Activated CD4-positive, alpha-beta memory T cell treated with anti-CD3 and anti-CD28 coated beads, Interleukin-2, amount 10 ng/mL, durations not matched to agents 7 days and 5 days (primary cell): ENCODE measurements around the gene SLC17A4. TPM values are rescaled to one million over a fixed set of nuclear protein-coding genes. Genes with fewer than 3 reads are reported as not detected.

Experiments used
- CTCF ChIA-PET: fragments of 350-600 bp; sonication (Branson Sonifier 250); formaldehyde crosslinking; loops from one replicate; lab custom pipeline; 2021; ENCODE audit warnings: antibody characterized with exemption, inconsistent platforms; lab: Charles Lee
- POLR2A ChIA-PET: fragments of 350-600 bp; sonication (Branson Sonifier 250); formaldehyde crosslinking; loops from one replicate; lab custom pipeline; 2021; ENCODE audit warnings: antibody characterized with exemption; lab: Charles Lee
- DNase-seq: peaks from one replicate; pipeline ENCODE4 v3.0.0-alpha.2; 2020
- H3K27ac Mint-ChIP-seq: one replicate; pipeline ENCODE4 v1.8.0; 2021; ENCODE audit warnings: mild to moderate bottlenecking, mixed read lengths
- H3K27me3 Mint-ChIP-seq: one replicate; pipeline ENCODE4 v1.8.0; 2021; ENCODE audit warnings: mixed read lengths
- H3K36me3 Mint-ChIP-seq: one replicate; pipeline ENCODE4 v1.8.0; 2021; ENCODE audit warnings: low read depth, mixed read lengths
- H3K4me1 Mint-ChIP-seq: one replicate; pipeline ENCODE4 v1.8.0; 2021; ENCODE audit warnings: mixed read lengths
- H3K4me3 Mint-ChIP-seq: one replicate; pipeline ENCODE4 v1.8.0; 2021; ENCODE audit warnings: mild to moderate bottlenecking, mixed read lengths
- H3K9me3 Mint-ChIP-seq: one replicate; pipeline ENCODE4 v1.8.0; 2021; ENCODE audit warnings: mixed read lengths
- total RNA-seq, 2 experiments: library from RNA; stranded (reverse); gene quantifications; one replicate each; pipeline ENCODE4 v1.2.3, GENCODE V29; 2021

SLC17A4 gene, protein sequence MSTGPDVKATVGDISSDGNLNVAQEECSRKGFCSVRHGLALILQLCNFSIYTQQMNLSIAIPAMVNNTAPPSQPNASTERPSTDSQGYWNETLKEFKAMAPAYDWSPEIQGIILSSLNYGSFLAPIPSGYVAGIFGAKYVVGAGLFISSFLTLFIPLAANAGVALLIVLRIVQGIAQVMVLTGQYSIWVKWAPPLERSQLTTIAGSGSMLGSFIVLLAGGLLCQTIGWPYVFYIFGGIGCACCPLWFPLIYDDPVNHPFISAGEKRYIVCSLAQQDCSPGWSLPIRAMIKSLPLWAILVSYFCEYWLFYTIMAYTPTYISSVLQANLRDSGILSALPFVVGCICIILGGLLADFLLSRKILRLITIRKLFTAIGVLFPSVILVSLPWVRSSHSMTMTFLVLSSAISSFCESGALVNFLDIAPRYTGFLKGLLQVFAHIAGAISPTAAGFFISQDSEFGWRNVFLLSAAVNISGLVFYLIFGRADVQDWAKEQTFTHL
- not detected for total RNA-seq

DNA sequence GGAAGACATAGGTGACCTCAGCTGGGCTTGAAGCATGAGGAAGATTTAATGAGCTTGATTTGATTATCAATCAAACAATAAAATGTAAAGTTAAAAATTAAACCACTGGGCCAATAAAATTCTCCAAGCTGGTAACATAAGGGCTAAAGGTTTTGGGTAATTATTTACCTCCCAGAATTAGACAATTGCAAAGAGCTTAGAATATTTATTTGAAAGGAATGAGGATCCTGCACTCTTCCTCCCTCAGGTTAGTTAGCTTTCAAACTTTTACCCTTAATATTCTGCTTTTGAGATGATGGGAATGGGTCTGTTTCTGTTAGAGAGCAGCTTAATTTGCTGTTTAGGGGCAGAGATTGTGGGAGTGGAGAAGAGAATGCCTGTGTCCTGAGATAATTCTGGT, at the start of gene SLC17A4:
SLC17A4 (plus strand) TSS at position 208 of the 400 bp plus-strand sequence. CDS start 7,221 bp downstream, outside the sequence.
- Mint-ChIP-seq H3K36me3 (no peaks in the 10 kb centered on the region), H3K4me1 (no peaks in the 10 kb centered on the region), H3K9me3 (no peaks in the 10 kb centered on the region), H3K27me3 (peaks cover 35% of the 10 kb centered on the region), H3K27ac (no peak within 1 kb of the TSS), H3K4me3 (no peak within 1 kb of the TSS)
- POLR2A ChIA-PET, result no interaction called here
- CTCF ChIA-PET, result no interaction called here
- DNase-seq, result no peak

- Mint-ChIP-seq H3K4me3 (no peak overlapping the region), H3K27me3 (peaks cover 15% of the 10 kb centered on the region), H3K9me3 (no peaks in the 10 kb centered on the region), H3K36me3 (no peaks in the 10 kb centered on the region), H3K4me1 (no peaks in the 10 kb centered on the region), H3K27ac (no peak overlapping the region)
- CTCF ChIA-PET, result interaction anchor here (1.4 to 1.5 kb wide), 3 partner anchors 9 to 13 kb away, joined by 4 to 7 read pairs (median 5); no protein-coding TSS in a partner anchor
- POLR2A ChIA-PET, result no interaction called here
- no peak for DNase-seq
These were observed 48.1 kb upstream of the SLC17A4 start for GRCh38 chr6:25706314-25707014.

DNA sequence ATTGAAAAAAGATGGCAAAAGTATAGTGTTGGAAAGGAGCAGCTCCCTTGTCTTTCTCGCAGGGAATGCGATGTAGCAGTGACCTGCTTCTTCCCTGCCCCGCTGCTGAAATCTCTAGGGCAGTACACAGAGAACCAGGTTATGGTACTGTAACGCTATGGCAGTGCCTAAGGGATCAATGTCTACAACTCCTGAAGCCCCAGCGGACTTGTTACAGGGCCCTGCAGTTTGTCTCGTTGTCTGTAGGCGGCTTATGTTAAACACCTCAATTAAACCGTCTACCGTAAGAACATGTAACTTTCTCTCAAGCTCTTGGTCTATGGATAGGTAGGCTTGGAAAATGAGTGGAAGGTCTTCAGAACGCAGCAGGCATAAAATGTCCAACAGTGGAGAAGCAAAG, 44.8 kb upstream of the SLC17A4 start:
- H3K9me3 Mint-ChIP-seq, result no peaks in the 10 kb centered on the region
- no peak overlapping the region for H3K4me3 Mint-ChIP-seq
- H3K27me3 Mint-ChIP-seq, result peaks cover 9% of the 10 kb centered on the region
- DNase-seq, result no peak
- POLR2A ChIA-PET, result no interaction called here
- no peaks in the 10 kb centered on the region for H3K36me3 Mint-ChIP-seq
- no peak overlapping the region for H3K27ac Mint-ChIP-seq
- CTCF ChIA-PET, result interaction anchor here (0.7 to 1.7 kb wide), 3 partner anchors 10 to 486 kb away, joined by 3 to 7 read pairs (median 4); no protein-coding TSS in a partner anchor
- H3K4me1 Mint-ChIP-seq, result no peaks in the 10 kb centered on the region

DNA sequence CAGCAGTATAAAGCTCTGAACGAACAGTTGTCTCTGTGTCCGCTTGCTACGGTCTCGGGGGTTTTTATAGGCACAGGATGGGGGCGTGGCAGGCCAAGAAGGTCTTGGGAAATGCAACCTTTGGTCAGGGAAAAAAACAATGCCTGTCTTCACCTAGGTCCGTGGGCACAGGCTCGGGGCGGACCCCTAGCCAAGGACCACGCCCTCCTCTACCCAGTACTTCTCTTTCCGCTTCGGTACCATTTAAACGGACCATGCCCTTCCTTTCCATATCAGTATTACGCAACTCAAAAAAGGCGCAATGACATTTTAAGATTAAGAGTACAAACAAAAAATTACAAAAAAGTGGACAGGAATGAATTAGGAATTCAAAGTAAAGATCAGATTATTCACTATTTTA, 44.3 kb upstream of the SLC17A4 start:
- Mint-ChIP-seq H3K4me1 (no peaks in the 10 kb centered on the region), H3K36me3 (no peaks in the 10 kb centered on the region), H3K27ac (no peak overlapping the region), H3K27me3 (peaks cover 7% of the 10 kb centered on the region), H3K4me3 (no peak overlapping the region), H3K9me3 (no peaks in the 10 kb centered on the region)
- DNase-seq, result no peak
- ChIA-PET POLR2A (no interaction called here), CTCF (interaction anchor here (0.7 to 1.7 kb wide), 3 partner anchors 10 to 487 kb away, joined by 3 to 7 read pairs (median 4); no protein-coding TSS in a partner anchor)

- Mint-ChIP-seq H3K4me1 (no peaks in the 10 kb centered on the region), H3K36me3 (no peaks in the 10 kb centered on the region), H3K27me3 (peaks cover 6% of the 10 kb centered on the region), H3K9me3 (no peaks in the 10 kb centered on the region), H3K27ac (no peak overlapping the region), H3K4me3 (no peak overlapping the region)
- ChIA-PET POLR2A (no interaction called here), CTCF (interaction anchor here (1.2 kb wide), 1 partner anchor 230 kb away, joined by 3 read pairs; no protein-coding TSS in a partner anchor)
- DNase-seq, result no peak
These were observed 40.7 kb upstream of the SLC17A4 start for GRCh38 chr6:25713824-25714223.

DNA sequence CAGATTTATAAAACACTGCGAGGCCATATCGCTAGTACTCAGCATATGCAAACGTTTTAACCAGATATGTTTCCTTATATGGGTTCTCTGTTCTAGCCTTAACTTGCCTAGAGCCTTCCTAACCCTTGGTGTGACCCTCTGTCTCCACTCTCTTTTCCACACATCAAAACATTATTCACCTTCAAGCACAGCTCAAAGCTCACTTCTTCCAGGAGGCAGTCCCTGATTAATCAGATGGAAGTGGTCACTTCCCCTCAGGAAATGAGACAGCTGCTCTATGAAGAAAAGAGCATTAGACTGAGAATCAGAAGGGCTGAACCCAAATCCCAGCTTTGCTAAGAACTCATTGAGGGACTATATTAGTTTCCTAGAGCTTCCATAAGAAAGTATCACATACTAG, 39.8 kb upstream of the SLC17A4 start:
- Mint-ChIP-seq H3K36me3 (no peaks in the 10 kb centered on the region), H3K9me3 (no peaks in the 10 kb centered on the region), H3K4me1 (no peaks in the 10 kb centered on the region), H3K4me3 (no peak overlapping the region), H3K27me3 (peaks cover 6% of the 10 kb centered on the region), H3K27ac (no peak overlapping the region)
- CTCF ChIA-PET, result interaction anchor here (1.2 kb wide), 1 partner anchor 229 kb away, joined by 3 read pairs; no protein-coding TSS in a partner anchor
- POLR2A ChIA-PET, result no interaction called here
- no peak for DNase-seq

DNA sequence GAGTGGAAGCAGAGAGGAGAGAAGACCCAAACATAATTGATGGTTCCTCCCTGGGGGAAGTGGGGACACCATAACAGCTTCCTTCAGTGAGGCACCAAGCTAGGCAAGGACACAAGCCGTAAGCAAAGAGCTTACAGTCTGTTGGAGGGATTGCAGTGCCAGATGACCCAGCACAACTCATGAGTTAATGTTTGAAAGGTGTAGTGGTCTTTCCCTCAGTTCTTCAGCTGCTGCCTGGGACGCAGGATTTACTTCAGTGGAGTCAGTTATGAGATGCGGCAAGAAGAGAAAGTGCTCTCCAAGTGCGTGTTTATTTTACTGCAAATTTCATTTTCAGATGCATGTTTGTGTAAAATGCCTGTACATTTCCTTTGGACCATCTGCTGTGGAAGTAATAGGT, 38.7 kb upstream of the SLC17A4 start:
- H3K36me3 Mint-ChIP-seq, result no peaks in the 10 kb centered on the region
- POLR2A ChIA-PET, result no interaction called here

GRCh38 chr6:25717866-25718740, 36.4 kb upstream of the SLC17A4 start:
- no peak overlapping the region for H3K4me3 Mint-ChIP-seq
- DNase-seq, result no peak
- CTCF ChIA-PET, result interaction anchor here (0.6 to 1.4 kb wide), 28 partner anchors 9 to 495 kb away, joined by 3 to 9 read pairs (median 4); no protein-coding TSS in a partner anchor
- no peaks in the 10 kb centered on the region for H3K36me3 Mint-ChIP-seq
- no peak overlapping the region for H3K27ac Mint-ChIP-seq
- peaks cover 11% of the 10 kb centered on the region for H3K27me3 Mint-ChIP-seq
- POLR2A ChIA-PET, result interaction anchor here (1.4 kb wide), 1 partner anchor 274 kb away, joined by 4 read pairs; no protein-coding TSS in a partner anchor
- H3K4me1 Mint-ChIP-seq, result no peaks in the 10 kb centered on the region
- H3K9me3 Mint-ChIP-seq, result no peaks in the 10 kb centered on the region

More for the DNA sequence above, 38.7 kb upstream of the SLC17A4 start:
- Mint-ChIP-seq H3K9me3 (no peaks in the 10 kb centered on the region), H3K27me3 (peaks cover 6% of the 10 kb centered on the region), H3K4me1 (no peaks in the 10 kb centered on the region), H3K27ac (no peak overlapping the region), H3K4me3 (no peak overlapping the region)
- DNase-seq, result no peak
- CTCF ChIA-PET, result interaction anchor here (1.1 to 1.7 kb wide), 3 partner anchors 10 to 175 kb away, joined by 3 to 5 read pairs (median 3); no protein-coding TSS in a partner anchor

DNA sequence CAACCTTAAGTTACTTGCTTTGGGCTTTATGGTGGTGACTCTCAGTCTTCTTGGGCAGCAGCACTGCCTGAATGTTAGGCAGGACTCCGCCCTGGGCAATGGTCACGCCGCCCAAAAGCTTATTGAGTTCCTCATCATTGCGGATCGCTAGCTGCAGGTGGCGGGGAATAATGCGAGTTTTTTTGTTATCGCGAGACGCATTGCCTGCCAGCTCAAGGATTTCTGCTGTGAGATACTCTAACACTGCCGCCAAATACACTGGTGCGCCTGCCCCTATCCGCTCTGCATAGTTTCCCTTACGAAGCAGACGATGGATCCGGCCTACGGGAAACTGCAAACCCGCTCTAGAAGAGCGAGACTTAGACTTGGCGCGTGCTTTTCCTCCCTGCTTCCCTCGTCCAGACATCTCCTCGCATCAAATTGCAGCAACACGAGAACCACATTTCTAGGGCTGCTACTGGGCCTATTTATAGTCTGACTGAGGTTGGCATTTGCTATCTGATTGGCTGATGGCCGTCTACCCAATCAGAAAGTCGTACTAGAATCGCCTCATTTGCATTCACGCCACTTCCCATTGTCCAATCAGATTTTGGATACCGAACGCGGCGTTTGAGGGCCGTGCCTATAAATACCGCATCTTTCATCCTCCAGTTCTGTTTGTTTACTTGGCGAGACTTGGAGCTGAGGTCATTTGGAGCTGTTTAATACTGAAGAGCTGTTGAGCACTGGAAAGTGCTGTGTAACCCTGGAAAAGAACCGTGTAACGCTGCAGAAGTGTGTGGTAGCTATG, 28.2 kb upstream of the SLC17A4 start:
- Mint-ChIP-seq H3K36me3 (no peaks in the 10 kb centered on the region), H3K9me3 (no peaks in the 10 kb centered on the region), H3K4me3 (no peak overlapping the region), H3K4me1 (no peaks in the 10 kb centered on the region), H3K27ac (no peak overlapping the region), H3K27me3 (peaks cover 23% of the 10 kb centered on the region)
- no peak for DNase-seq
- ChIA-PET CTCF (interaction anchor here (0.6 to 1.3 kb wide), 4 partner anchors 7 to 277 kb away, joined by 3 to 4 read pairs (median 3); no protein-coding TSS in a partner anchor), POLR2A (no interaction called here)

DNA sequence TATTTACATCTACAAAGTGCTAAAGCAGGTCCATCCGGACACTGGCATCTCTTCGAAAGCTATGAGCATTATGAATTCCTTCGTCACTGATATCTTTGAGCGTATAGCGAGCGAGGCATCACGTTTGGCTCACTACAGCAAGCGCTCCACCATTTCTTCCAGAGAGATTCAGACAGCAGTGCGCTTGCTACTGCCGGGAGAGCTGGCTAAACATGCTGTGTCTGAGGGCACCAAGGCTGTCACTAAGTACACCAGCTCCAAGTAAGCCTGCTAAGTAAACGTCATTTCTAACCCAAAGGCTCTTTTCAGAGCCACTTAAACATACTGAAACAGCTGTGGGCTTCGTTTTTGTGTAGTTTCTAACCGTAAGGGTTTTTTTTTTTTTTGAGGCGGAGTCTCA, 27.5 kb upstream of the SLC17A4 start:
- ChIA-PET CTCF (interaction anchor here (0.6 to 1.3 kb wide), 4 partner anchors 8 to 276 kb away, joined by 3 to 4 read pairs (median 3); no protein-coding TSS in a partner anchor), POLR2A (no interaction called here)
- Mint-ChIP-seq H3K36me3 (no peaks in the 10 kb centered on the region), H3K27me3 (peaks cover 23% of the 10 kb centered on the region), H3K4me1 (no peaks in the 10 kb centered on the region), H3K9me3 (no peaks in the 10 kb centered on the region), H3K27ac (no peak overlapping the region), H3K4me3 (no peak overlapping the region)
- no peak for DNase-seq

DNA sequence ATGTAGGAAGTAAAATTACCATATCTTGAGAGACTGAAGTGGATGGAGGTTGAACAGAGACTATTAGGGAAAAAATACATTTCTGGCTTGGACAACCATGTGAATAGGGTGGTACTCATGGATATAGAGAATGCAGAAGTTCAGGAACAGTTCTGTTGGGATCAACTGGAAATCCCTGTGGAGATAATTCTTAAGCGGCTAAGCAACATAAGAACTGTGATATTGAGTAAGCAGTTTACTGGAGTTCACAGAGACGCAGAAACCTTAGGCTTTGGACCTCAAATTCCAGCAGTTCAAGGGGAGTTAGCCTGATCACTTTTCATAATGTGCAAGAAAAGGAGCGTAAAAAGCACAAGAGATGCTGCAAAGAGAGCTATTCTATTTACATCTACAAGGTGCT, 23.6 kb upstream of the SLC17A4 start:
- POLR2A ChIA-PET, result no interaction called here
- CTCF ChIA-PET, result interaction anchor here (1.1 to 1.6 kb wide), 2 partner anchors 13 to 15 kb away, joined by 3 to 5 read pairs; no protein-coding TSS in a partner anchor
- Mint-ChIP-seq H3K27ac (no peak overlapping the region), H3K36me3 (no peaks in the 10 kb centered on the region), H3K4me3 (no peak overlapping the region), H3K9me3 (peaks cover 6% of the 10 kb centered on the region), H3K27me3 (peaks cover 33% of the 10 kb centered on the region), H3K4me1 (no peaks in the 10 kb centered on the region)
- DNase-seq, result no peak
